ENCODE results near the gene ZSWIM4.

DNA sequence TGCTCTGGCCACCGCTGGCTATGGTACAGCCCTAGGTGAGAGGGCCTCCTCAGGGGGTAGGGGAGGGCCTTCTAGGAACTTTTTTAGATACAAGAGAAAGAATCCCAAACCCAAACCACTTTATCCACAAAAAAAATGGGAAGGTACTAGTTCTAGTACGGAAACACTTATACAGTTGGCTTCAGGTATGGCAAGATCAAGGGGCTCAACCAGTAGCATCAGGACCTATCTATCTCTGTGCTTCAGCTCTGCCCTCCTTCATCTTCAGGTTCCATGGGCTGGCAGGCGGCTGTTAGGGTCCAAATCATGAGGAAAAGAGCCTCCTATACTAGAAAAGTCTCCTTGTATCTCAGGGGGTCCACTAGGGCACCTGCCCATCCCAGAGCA, 29.2 kb upstream of the ZSWIM4 start:
- TF ChIP-seq, protein P1, sequence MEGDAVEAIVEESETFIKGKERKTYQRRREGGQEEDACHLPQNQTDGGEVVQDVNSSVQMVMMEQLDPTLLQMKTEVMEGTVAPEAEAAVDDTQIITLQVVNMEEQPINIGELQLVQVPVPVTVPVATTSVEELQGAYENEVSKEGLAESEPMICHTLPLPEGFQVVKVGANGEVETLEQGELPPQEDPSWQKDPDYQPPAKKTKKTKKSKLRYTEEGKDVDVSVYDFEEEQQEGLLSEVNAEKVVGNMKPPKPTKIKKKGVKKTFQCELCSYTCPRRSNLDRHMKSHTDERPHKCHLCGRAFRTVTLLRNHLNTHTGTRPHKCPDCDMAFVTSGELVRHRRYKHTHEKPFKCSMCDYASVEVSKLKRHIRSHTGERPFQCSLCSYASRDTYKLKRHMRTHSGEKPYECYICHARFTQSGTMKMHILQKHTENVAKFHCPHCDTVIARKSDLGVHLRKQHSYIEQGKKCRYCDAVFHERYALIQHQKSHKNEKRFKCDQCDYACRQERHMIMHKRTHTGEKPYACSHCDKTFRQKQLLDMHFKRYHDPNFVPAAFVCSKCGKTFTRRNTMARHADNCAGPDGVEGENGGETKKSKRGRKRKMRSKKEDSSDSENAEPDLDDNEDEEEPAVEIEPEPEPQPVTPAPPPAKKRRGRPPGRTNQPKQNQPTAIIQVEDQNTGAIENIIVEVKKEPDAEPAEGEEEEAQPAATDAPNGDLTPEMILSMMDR (IDR thresholded peaks at IDR 0.05) = no peak
- TF ChIP-seq POLR2A (IDR thresholded peaks at IDR 0.05) = no peak
- no peak for TF ChIP-seq EP300 (IDR thresholded peaks at IDR 0.05)

All from ovary (tissue), 3 donors.